Activated naive CD8-positive, alpha-beta T cell treated with anti-CD3 and anti-CD28 coated beads, Interleukin-2, amount 50 U/mL, for 16 hours (primary cell): ENCODE data around the gene EPB42.
"Not testable (repeated sequence)": the region's sequence is repeated elsewhere in the genome, so short reads cannot be mapped to it uniquely, and the experiment has no call there.

Experiments
- DNase-seq: peaks from one replicate; pipeline ENCODE4 v3.0.0-alpha.2; 2020; ENCODE audit warnings: low read depth, low spot score

EPB42 gene

DNA sequence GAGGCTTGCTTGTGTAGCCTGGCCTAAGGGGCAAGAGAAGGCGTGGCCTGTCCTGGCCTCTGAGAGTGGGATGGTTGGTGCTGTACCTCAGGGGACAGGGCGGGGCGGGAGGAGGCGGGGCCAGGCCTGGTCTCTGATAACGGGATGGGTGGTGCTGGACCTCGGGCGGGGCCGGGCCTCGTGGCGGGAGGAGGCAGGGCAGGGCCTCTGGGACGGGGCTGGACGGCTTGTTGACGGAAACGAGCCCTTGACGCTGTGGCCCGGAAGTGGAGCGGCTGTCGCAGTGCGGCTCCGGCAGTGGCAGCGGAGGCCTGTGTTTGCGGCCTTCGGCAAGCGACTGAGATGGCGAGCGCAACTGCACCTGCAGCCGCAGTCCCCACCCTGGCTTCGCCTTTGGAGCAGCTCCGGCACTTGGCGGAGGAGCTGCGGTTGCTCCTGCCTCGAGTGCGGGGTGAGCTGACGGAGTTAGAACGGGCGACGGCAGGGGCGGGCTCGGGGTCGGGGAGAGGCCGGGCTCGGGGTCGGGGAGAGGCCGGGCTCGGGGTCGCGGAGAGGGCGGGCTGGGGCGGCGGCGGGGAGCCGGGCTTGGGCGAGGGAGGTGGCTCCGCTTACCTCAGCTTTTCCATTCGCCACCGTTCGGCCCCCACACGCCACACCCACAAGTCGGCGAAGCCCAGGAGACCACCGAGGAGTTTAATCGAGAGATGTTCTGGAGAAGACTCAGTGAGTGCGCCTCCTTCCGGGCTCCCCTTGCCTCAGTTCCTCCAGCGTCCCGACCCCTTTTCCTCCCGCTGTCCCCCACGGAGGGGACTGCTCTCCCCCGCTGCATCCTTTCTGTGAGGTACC is 35.4 kb downstream of the EPB42 start, which contains the start of gene CCNDBP1:
Gene CCNDBP1, plus strand, starts transcription at position 247 of the 846 bp plus-strand sequence. Its CDS starts 96 bp downstream, at position 343.
- DNase-seq = peak; percentile 52

- no peak for DNase-seq
Observed at GRCh38 chr15:43184407-43185124, 36.3 kb downstream of the EPB42 start.

DNA sequence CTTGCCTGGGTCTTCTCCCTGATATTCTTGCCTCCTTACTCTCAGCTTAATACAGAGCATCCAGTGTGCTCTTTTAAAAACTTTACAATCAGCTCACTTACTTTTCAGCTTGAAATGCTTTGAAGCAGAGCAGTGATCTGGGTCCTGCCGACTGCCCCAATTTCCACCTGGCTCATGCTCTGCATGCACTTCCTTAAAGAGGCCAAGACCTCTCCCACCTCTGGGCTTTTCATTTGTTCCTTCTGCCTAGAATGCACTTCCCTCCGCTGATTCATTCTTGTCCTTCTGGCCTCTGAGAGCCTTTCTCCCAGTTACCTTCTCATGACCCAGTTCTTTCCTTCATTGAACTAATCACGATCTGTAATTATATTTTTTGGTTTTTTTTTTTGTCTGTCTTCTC is 37.5 kb downstream of the EPB42 start:
- no peak for DNase-seq

DNA sequence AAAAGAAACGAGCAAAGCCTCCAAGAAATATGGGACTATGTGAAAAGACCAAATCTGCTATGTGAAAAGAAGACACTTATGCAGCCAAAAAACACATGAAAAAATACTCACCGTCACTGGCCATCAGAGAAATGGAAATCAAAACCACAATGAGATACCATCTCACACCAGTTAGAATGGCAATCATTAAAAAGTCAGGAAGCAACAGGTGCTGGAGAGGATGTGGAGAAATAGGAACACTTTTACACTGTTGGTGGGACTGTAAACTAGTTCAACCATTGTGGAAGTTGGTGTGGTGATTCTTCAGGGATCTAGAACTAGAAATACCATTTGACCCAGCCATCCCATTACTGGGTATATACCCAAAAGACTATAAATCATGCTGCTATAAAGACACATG is 43.7 kb downstream of the EPB42 start:
- DNase-seq = not testable (repeated sequence)

GRCh38 chr15:43175656-43176309 is 45.0 kb downstream of the EPB42 start:
- not testable (repeated sequence) for DNase-seq

DNA sequence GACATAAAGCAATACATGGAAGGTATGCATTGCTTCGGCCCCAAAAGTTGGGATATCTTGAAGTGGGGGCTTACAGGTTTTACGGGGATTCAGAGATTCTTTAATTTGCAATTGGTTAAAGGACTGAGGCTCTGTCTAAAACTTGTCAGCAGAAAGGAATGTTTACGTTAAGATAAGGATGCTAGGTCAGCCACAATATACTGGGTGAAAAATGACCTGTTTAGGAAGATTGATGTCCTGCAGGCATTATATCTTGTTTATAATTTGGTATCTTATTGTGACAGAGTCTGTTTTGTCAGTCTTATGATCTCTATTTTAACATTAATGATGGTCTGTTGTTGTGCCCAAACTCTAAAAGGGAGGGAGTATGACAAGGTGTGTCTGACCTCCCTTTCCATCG is 50.9 kb downstream of the EPB42 start:
- DNase-seq = no peak

DNA sequence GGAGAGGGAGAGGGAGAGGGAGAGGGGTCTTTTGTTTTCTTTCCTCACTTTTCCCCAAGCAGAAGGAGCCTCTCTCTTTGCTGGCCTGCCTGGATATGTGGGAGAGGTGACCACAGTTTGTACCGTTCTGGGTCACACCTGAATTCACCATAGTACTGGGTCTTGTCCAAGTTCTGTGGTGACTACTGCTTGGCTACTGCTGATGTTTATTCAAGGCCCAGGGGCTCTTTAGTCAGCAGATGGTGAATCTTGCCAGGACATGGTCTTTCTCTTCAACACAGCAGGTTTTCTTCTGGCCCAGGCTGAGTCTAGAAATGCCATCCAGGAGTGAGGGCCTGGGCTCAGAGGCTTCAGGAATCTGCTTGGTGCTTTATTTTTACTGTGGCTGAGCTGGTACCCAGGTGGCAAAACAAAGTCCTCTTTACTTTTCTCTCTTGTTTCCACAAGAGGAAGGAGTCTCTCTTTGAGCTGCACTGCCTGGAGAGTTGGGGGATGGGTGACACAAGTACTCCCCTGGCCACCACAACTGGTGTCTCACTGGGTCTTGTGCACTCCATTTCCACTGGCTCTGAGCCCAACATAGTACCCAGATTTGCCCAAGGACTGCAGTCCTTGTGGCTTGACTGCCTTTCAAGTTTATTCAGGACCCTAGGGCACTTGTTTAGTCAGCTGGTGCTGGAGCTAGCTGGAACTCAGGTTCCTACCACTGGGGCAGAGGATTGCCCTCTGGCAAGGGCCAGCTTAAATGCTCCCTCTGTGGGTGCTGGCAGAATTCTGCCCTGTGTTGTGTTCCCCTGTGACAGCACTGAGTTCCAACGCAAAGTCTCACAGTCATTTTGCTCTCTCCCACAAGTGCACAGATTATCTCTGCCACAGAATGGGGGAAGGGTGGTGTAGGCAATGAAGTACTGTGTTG is 52.4 kb downstream of the EPB42 start:
- DNase-seq = no peak

DNA sequence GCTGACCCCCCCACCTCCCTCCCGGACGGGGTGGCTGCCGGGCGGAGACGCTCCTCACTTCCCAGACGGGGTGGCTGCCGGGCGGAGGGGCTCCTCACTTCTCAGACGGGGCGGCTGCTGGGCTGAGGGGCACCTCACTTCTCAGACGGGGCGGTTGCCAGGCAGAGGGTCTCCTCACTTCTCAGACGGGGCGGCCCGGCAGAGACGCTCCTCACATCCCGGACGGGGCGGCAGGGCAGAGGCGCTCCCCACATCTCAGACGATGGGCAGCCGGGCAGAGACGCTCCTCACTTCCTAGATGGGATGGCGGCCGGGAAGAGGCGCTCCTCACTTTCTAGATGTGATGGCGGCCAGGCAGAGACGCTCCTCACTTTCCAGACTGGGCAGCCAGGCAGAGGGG is 53.6 kb downstream of the EPB42 start:
- not testable (repeated sequence) for DNase-seq

DNA sequence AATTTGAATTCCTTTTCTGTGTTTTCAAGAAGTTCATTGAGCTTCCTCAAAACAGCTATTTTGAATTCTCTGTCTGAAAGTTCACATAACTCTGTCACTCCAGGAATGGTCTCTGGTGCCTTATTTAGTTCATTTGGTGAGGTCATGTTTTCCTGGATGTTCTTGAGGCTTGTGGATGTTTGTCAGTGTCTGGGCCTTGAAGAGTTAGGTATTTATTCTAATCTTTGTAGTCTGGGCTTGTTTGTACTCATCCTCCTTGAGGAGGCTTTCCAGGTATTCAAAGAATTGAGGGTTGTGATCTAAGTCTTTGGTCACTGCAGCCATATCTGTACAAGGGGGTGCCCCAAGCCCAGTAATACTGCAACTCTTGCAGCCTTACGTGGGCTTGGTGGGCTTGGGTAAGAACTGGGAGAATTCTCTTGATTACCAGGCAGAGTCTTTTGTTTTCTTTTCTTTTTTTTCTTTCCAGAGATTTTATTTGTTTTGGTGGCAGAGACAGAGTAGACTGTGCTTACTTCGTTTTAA is 55.0 kb downstream of the EPB42 start:
- no peak for DNase-seq

DNA sequence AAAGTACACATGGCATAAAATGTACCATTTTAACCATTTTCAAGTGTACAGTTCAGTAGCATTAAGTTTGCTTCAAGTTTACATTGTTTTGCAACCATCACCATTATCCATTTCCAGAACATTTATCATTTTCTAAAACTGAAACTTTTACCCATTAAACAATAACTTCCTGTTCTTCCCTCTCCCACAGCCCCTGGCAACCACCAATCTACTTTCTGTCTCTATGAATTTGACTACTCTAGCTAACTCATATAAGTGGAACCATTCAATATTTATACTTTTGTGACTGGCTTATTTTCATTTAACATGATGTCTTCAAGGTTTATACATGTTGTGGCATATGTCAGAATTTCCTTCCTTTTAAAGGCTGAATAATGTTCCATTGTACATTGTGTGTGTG is 67.5 kb downstream of the EPB42 start:
- DNase-seq = no peak

GRCh38 chr15:43151688-43152087 is 69.1 kb downstream of the EPB42 start:
- DNase-seq = no peak

DNA sequence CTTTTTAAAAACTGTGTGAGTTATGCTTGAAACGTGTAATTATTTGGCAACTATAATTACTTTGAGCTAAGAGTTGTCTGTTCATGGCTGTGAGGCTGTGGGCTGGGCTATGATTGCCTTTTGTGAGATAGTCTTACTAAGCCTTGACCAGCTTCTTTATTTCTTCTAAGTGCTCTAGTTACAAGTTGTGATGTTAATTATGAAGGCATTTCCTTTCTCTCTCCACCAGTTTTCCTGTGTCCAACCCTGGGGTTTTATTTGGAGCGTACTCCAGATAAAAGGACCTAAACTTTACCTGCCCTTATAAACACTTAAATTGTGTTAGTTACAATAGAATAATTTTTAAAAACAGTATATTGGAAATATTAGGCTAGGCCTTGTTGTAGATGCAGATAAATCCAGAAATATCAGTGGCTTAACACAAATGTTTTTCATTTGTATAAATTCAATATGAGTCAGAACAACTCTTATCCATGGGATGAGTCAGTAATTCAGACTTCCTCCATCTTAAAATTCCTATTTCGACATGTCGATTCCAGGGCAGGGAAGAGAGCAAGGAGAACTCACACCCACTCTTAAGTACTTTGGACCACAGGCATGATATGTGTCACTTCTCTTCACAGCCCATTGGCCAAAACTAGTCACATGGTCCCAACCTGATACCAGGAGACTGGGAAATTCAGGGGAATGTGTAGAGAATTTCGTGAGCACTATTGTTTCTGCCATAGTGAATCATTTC is 70.5 kb downstream of the EPB42 start:
- no peak for DNase-seq
